Activated CD4-positive, CD25-positive, alpha-beta regulatory T cell treated with anti-CD3 and anti-CD28 coated beads, Interleukin-2, amount 50 U/mL, for 16 hours (primary cell): ENCODE measurements around the gene ARL8B.
"Not testable (repeated sequence)": the region's sequence is repeated elsewhere in the genome, so short reads cannot be mapped to it uniquely, and the experiment has no call there.

ENCODE experiments used
- DNase-seq: peaks from one replicate; pipeline ENCODE4 v3.0.0-alpha.2; 2020; ENCODE audit warnings: low read depth, low spot score

Gene ARL8B

GRCh38 chr3:5122030-5122740 is at the start of gene ARL8B:
Gene ARL8B (plus strand): TSS chr3:5122292. CDS start chr3:5122466, 174 bp downstream.
- DNase-seq: peak; percentile 81

DNA sequence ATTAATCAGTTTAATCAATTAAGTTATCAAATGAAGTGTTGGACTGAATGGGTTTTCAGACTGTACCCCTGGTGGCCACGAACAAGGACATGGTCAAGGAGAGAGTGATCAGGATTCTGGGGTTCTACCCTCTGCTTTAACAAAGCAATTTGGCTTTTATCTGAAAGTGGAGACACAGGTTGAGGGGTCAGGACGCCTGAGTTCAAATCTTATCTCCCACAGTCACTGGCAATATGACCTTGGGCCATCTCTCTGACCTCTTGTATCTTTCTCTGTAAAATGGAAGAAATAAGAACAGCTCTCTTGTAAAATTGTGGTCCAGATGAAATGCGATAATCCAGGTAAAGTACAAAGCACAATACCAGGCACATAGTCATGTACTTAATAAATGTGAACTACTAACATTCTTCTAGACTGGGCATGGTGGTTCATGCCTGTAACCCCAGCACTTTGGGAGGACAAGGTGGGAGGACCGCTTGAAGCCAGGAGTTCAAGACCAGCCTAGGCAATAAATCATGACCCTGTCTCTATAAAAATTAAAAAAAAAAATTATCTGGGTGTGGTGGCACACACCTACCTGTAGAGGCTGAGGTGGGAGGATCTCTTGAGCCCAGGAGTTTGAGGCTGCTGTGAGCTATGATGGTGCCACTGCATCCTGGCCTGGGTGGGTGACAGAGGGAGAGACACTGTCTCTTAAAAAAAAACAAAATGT is 48.6 kb upstream of the ARL8B start:
- DNase-seq: no peak

DNA sequence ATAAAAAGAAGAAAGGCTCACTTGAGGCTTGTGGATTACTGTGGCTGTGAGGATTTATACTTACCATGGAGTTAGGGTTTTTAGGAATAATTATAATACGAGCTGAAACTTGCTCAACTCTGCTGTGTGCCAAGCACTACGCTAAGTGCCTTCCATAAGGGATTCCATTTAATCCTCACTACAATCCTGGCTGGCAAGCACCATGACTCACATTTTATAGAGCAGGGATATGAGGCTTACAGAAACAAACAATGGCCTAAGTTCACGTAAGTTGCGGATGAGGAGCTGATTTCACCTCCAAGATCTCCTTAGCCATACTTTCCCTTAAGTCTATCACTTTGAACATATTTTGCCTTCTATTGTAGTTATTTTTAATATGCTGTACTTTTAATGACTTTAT is 43.9 kb upstream of the ARL8B start:
- DNase-seq: no peak

- DNase-seq: no peak
Measured at GRCh38 chr3:5079761-5080160, 42.3 kb upstream of the ARL8B start.

- no peak for DNase-seq
Measured at GRCh38 chr3:5080779-5081550, 41.1 kb upstream of the ARL8B start.

DNA sequence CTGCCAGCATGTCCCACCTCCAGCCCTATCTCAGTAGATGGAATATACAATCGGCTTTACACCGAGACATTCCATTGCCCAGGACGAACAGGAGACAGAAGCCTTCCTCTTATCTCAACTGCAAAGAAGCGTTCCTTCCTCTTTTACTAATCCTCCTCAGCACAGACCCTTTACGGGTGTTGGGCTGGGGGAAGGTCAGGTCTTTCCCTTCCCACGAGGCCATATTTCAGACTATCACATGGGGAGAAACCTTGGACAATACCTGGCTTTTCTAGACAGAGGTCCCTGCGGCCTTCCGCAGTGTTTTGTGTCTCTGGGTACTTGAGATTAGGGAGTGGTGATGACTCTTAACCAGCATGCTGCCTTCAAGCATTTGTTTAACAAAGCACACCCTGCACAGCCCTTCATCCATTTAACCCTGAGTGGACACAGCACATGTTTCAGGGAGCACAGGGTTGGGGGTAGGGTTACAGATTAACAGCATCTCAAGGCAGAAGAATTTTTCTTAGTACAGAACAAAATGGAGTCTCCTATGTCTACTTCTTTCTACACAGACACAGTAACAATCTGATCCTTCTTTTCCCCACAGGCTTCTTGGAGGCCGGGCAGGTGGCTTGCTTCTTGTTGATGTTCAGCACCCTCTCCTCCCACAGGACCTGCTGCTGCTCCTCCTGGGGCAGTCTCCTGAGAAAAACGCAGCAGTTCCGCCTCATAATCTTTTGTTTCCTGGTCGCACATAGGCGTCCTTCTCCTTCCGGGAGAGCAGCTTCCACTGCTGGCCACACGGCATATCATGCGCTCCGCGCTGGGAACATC is 39.9 kb upstream of the ARL8B start:
- DNase-seq: not testable (repeated sequence)

DNA sequence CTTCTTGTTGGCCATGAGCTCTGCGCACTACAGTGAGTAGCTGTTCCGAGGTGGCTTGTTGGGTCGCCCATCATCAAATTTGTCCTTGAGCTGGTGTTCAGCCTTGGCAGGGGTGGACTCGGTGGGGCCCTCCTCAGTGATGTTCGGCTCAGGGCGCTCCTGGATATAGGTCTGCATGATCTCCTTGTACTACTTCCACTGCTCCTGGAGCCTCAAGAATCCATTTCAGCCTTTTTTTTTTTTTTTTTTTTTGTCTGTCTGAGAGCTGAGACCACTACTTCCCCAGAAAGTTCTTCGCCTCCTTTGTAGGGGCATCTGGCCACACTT is 39.3 kb upstream of the ARL8B start:
- DNase-seq: no peak

- no peak for DNase-seq
Measured at GRCh38 chr3:5084224-5084623, 37.9 kb upstream of the ARL8B start.

- no peak for DNase-seq
Measured at GRCh38 chr3:5086708-5087107, 35.4 kb upstream of the ARL8B start.

- DNase-seq: no peak
Measured at GRCh38 chr3:5087209-5087608, 34.9 kb upstream of the ARL8B start.

GRCh38 chr3:5090197-5090596 is 31.9 kb upstream of the ARL8B start:
- DNase-seq: no peak

DNA sequence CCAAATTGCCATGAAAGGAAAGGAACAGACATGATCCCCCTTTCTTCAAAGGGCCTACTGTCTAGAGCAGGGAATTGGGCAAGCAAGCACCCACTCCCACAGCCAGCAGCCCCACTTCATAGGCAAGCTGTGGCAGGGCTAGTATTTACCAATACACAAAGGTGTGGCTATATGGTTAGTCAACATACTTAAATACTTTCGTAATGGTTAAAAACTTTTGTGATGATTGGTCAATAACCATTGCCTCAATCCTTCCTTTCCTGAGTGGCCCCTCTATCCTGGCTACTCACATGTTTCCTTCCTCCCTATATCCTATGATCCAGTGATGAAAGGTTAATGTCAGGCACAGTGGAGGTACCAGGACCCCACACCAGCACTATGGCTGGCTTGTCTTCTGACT is 30.1 kb upstream of the ARL8B start:
- DNase-seq: no peak

GRCh38 chr3:5093731-5094130 is 28.4 kb upstream of the ARL8B start:
- no peak for DNase-seq

DNA sequence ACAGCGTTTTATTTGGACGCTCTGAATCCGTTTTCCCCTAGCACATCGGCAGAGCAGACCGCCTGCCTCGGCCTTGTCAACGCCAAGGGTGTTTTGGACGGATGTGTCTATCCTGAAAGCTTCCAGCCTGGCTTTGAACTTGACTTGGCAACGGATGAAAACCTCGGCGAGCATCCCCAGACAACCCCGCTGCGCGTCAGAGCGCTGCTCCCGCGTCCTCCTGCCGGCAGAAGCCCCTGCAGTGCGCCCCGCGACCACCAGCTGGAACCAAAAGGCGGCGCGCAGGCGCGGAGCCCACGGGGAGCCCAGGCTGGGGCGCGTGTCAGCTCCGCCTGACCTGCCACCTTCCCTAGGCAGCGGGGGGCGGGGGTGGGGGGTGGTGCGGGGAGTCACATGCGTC is 26.2 kb upstream of the ARL8B start:
- no peak for DNase-seq

- no peak for DNase-seq
Measured at GRCh38 chr3:5096336-5097008, 25.6 kb upstream of the ARL8B start.

- no peak for DNase-seq
Measured at GRCh38 chr3:5098346-5098745, 23.7 kb upstream of the ARL8B start.

DNA sequence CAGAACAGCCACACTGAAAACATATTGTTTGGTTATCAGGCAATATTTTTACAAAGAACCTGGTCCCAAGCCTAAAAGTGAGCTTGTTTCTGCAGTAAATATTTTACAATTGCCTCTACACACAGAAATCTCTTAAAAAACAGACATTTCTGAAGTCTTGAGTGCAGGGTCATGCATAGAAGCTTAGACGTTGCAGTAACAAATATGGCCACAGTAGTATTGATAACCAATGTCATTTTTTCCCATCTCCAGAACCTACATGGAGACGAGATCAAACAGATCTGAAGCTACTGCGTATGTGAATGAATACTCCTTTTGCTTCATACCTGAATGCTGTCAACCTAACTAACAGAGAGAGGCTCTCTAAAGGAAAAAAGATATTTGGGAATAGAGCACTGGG is 19.6 kb upstream of the ARL8B start:
- DNase-seq: no peak

DNA sequence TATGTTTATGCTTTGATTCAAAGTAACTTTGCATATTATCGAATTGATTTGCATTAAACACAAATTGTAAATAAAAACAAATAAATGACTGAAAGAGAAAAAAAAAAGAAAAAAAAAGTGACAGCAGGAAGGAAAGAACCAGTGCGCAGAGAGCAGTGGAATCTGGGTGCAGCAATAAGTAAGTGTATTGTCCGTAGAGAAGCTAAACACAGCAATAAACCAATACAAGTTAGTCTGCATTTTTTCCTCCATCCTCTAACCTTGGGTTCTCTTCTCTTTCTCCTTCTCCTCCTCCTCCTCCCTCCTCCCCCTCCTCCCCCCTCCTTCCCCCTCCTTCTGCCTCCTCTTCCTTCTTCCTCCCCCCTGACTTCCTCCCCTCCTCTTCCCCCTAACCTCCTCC is 18.3 kb upstream of the ARL8B start:
- DNase-seq: no peak

GRCh38 chr3:5105050-5105449 is 17.0 kb upstream of the ARL8B start:
- DNase-seq: no peak

- DNase-seq: not testable (repeated sequence)
Measured at GRCh38 chr3:5106371-5106770, 15.7 kb upstream of the ARL8B start.

- DNase-seq: not testable (repeated sequence)
Measured at GRCh38 chr3:5106933-5107334, 15.2 kb upstream of the ARL8B start.
